DND-41 (cell line): ENCODE measurements around the gene CELSR1.

Source experiments
- ATAC-seq: fragments of 200-7000 bp; cut with Tn5 transposase; 3 replicates; pipeline ENCODE4 v1.9.1; 2021; ENCODE audit warnings: low read depth; ENCODE audit not compliant: insufficient read depth
- DNase-seq: peaks from one replicate; pipeline ENCODE4 v3.0.0-alpha.2; 2020
- H2AFZ ChIP-seq: 2 replicates; pipeline ENCODE4 v1.6.0; 2012; ENCODE audit warnings: low read depth, low read length
- H3K27ac ChIP-seq: 2 replicates; pipeline ENCODE4 v1.5.1; 2012; ENCODE audit warnings: low read length, inconsistent platforms
- H3K27me3 ChIP-seq: fragments of 200-600 bp; sonication (generic); 2 replicates; pipeline ENCODE4 v1.6.0; 2012; ENCODE audit warnings: low read length, mild to moderate bottlenecking, inconsistent platforms; ENCODE audit not compliant: insufficient read depth, poor library complexity
- H3K36me3 ChIP-seq: 2 replicates; pipeline ENCODE4 v1.5.1; 2012; ENCODE audit warnings: low read length, inconsistent platforms; ENCODE audit not compliant: insufficient read depth
- H3K4me1 ChIP-seq: 2 replicates; pipeline ENCODE4 v1.5.1; 2012; ENCODE audit warnings: mild to moderate bottlenecking, low read length; ENCODE audit not compliant: insufficient read depth
- H3K4me2 ChIP-seq: 2 replicates; pipeline ENCODE4 v1.6.0; 2012; ENCODE audit warnings: mild to moderate bottlenecking, moderate library complexity, low read length, inconsistent platforms; ENCODE audit not compliant: insufficient read depth
- H3K4me3 ChIP-seq, 2 experiments: fragments of 200-600 bp in 1 of 2; shearing (Covaris generic) in 1 of 2; 2 replicates each; pipeline ENCODE4 v1.5.1; 2012 to 2016; ENCODE audit warnings: inconsistent platforms in 2 of 2, low read length in 2 of 2, mild to moderate bottlenecking in 2 of 2, low read depth in 1 of 2, moderate library complexity in 1 of 2
- H3K79me2 ChIP-seq: 2 replicates; pipeline ENCODE4 v1.6.0; 2012; ENCODE audit warnings: low read length, inconsistent platforms; ENCODE audit not compliant: insufficient read depth
- H3K9ac ChIP-seq: 2 replicates; pipeline ENCODE4 v1.6.0; 2012; ENCODE audit warnings: low read depth, mild to moderate bottlenecking, inconsistent platforms, low read length, moderate library complexity
- H3K9me3 ChIP-seq: 2 replicates; pipeline ENCODE4 v1.5.1; 2012; ENCODE audit warnings: low read length, moderate library complexity, mild to moderate bottlenecking, inconsistent platforms; ENCODE audit not compliant: insufficient read depth, severe bottlenecking
- H4K20me1 ChIP-seq: 2 replicates; pipeline ENCODE4 v1.6.0; 2012; ENCODE audit warnings: low read length; ENCODE audit not compliant: insufficient read depth
- CTCF ChIP-seq: IDR thresholded peaks from 2 replicates; pipeline ENCODE4 v1.5.1; 2012; ENCODE audit warnings: borderline replicate concordance, low read length, moderate library complexity, mild to moderate bottlenecking; ENCODE audit not compliant: poor library complexity, severe bottlenecking; ENCODE audit errors: extremely low read depth
- EZH2 ChIP-seq: IDR thresholded peaks from 3 replicates; pipeline ENCODE4 v1.6.1; 2012; ENCODE audit warnings: borderline replicate concordance, low read depth, mild to moderate bottlenecking, moderate library complexity, low read length, inconsistent platforms; ENCODE audit not compliant: severe bottlenecking

The CELSR1 gene

GRCh38 chr22:46358766-46359165 is 178.7 kb downstream of the CELSR1 start:
- H3K9ac ChIP-seq, result no peak overlapping the region
- DNase-seq, result no peak
- H2AFZ ChIP-seq, result no peak overlapping the region
- H3K79me2 ChIP-seq, result no peaks in the 10 kb centered on the region
- no peak overlapping the region for H3K27ac ChIP-seq
- H3K36me3 ChIP-seq, result peaks cover 39% of the 10 kb centered on the region
- H3K27me3 ChIP-seq, result no peaks in the 10 kb centered on the region
- TF ChIP-seq EZH2, result no peak
- no peak for TF ChIP-seq CTCF
- H3K4me2 ChIP-seq, result no peak overlapping the region
- H4K20me1 ChIP-seq, result peaks cover 34% of the 10 kb centered on the region
- H3K4me3 ChIP-seq, result no peak overlapping the region
- H3K9me3 ChIP-seq, result no peaks in the 10 kb centered on the region
- no peak for ATAC-seq
- H3K4me1 ChIP-seq, result no peaks in the 10 kb centered on the region

DNA sequence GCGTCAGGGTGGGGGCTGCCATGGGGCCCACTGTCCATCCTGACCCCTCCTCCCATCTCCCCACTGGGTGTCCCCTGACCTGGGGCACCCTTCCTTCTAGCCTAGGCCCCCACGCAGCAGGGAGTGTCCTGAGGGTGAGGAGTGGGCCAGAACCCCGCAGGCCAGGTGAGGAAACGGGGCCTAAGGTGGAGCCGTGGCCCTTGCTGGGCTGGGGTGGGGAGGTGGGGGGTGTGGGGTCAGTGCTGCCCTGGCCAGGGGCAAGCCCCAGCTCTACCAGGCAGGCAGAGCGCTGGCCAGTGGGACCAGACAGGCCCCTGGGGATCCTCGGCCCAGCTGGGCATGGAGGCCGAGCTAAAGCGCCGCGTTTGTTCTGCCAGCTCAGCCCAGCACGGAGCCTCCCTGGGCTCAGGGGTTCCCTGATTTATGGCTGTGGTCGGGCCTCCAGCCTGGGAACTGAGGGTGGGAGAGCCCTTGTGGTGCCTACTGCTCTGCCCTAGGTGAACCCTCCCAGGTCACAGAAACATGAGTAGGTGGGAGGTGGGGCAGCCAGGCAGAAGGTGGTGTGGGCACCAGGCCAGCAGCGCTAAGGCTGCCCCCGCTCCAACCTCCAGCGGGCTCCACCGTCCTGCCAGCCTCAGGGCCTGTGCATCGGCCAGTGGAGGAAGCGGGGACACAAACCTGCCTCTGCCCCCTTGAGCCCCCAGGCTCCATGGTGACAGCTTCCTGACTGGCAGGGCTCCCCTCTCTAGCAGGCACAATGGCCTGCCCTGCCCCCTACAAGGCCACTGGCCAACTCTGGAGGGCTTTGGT is 179.5 kb downstream of the CELSR1 start:
- H4K20me1 ChIP-seq, result peaks cover 42% of the 10 kb centered on the region
- peaks cover 47% of the 10 kb centered on the region for H3K36me3 ChIP-seq
- no peak overlapping the region for H3K27ac ChIP-seq
- no peak overlapping the region for H3K4me3 ChIP-seq
- H2AFZ ChIP-seq, result no peak overlapping the region
- H3K27me3 ChIP-seq, result no peaks in the 10 kb centered on the region
- DNase-seq (no peak), ATAC-seq (no peak)
- no peaks in the 10 kb centered on the region for H3K9me3 ChIP-seq
- H3K9ac ChIP-seq, result no peak overlapping the region
- no peak overlapping the region for H3K4me2 ChIP-seq
- no peaks in the 10 kb centered on the region for H3K4me1 ChIP-seq
- H3K79me2 ChIP-seq, result no peaks in the 10 kb centered on the region
- TF ChIP-seq EZH2 (no peak), CTCF (no peak)

GRCh38 chr22:46356496-46357480 is 180.6 kb downstream of the CELSR1 start:
- no peaks in the 10 kb centered on the region for H3K9me3 ChIP-seq
- H2AFZ ChIP-seq, result no peak overlapping the region
- peaks cover 46% of the 10 kb centered on the region for H4K20me1 ChIP-seq
- no peak overlapping the region for H3K9ac ChIP-seq
- no peak overlapping the region for H3K4me2 ChIP-seq
- H3K4me3 ChIP-seq, result no peak overlapping the region
- no peak for ATAC-seq
- H3K36me3 ChIP-seq, result peaks cover 59% of the 10 kb centered on the region
- no peak overlapping the region for H3K27ac ChIP-seq
- TF ChIP-seq EZH2 (no peak), CTCF (no peak)
- no peaks in the 10 kb centered on the region for H3K4me1 ChIP-seq
- no peak for DNase-seq
- no peaks in the 10 kb centered on the region for H3K27me3 ChIP-seq
- no peaks in the 10 kb centered on the region for H3K79me2 ChIP-seq
